Esophagus muscularis mucosa (tissue), 4 donors: Measurements from ENCODE around the gene SIGLECL1. TPM values are rescaled to one million over a fixed set of nuclear protein-coding genes. Genes with fewer than 3 reads are reported as not detected.

Experiments used
- DNase-seq: peaks from one replicate; pipeline ENCODE4 v3.0.0-alpha.2; 2017; ENCODE audit errors: extremely low spot score
- H3K27ac ChIP-seq, 4 donors: fragments of 200-600 bp; sonication (generic); replicated peaks in 1 of 4; 1 replicate in 3 of 4; 2 replicates in 1 of 4; pipeline ENCODE4 v1.5.1; 2016 to 2019; ENCODE audit warnings: mild to moderate bottlenecking in 1 of 4
- H3K27me3 ChIP-seq, 4 donors: fragments of 200-600 bp; sonication (generic); one replicate each; pipeline versions ENCODE4 v1.5.1 to v1.6.0; 2016 to 2019
- H3K36me3 ChIP-seq, 4 donors: fragments of 200-600 bp; sonication (generic); one replicate each; pipeline ENCODE4 v1.5.1; 2016 to 2019
- H3K4me1 ChIP-seq, 4 donors: fragments of 200-600 bp; sonication (generic); one replicate each; pipeline ENCODE4 v1.5.1; 2016 to 2019
- H3K4me3 ChIP-seq, 4 donors: fragments of 200-600 bp; sonication (generic); 1 replicate in 2 of 4; 2 replicates in 2 of 4; pipeline ENCODE4 v1.5.1; 2016 to 2019; ENCODE audit warnings: mild to moderate bottlenecking in 4 of 4, moderate library complexity in 1 of 4
- H3K9me3 ChIP-seq, 4 donors: fragments of 200-600 bp; sonication (generic); 1 replicate in 3 of 4; 2 replicates in 1 of 4; pipeline ENCODE4 v1.5.1; 2016 to 2019
- EP300 ChIP-seq: sonication (generic); formaldehyde crosslinking; IDR thresholded peaks from one replicate; pipeline ENCODE4 v1.6.1; 2017; ENCODE audit warnings: antibody characterized with exemption
- POLR2A ChIP-seq: fragments of 450-650 bp; IDR thresholded peaks from one replicate; pipeline ENCODE4 v1.6.1; 2017; ENCODE audit warnings: antibody characterized with exemption, moderate library complexity, mild to moderate bottlenecking, low read depth
- POLR2AphosphoS5 ChIP-seq, 2 donors: sonication (generic); formaldehyde crosslinking; IDR thresholded peaks; one replicate each; pipeline ENCODE4 v1.6.1; 2017; ENCODE audit warnings: antibody characterized with exemption in 2 of 2
- WGBS: methylation state at CpG from one replicate; pipeline ENCODE4 v1.1.5; 2018; 5-methylcytosine and 5-hydroxymethylcytosine counted together
- intact Hi-C: fragments of 100-400 bp; cut with DNase I; formaldehyde crosslinking; loops from one replicate; pipeline ENCODE4 v1.15.1; 2023
- total RNA-seq, 4 donors: library from RNA; depleted of rRNA; stranded (reverse); fragments of >200 nt; gene quantifications; one replicate each; pipeline versions ENCODE4 v1.1.0 to v1.2.1, GENCODE V29; 2016
- TF ChIP-seq, protein P1 (sequence below), 3 experiments: fragments of 200-600 bp in 2 of 3; fragments of 450-650 bp in 1 of 3; sonication (generic) in 2 of 3; IDR thresholded peaks; one replicate each; pipeline ENCODE4 v1.5.1; 2017 to 2019; ENCODE audit warnings: antibody characterized with exemption in 3 of 3, mild to moderate bottlenecking in 2 of 3, moderate library complexity in 1 of 3

The SIGLECL1 gene
- total RNA-seq, result not detected

GRCh38 chr19:51250786-51251467 lies at the start of gene SIGLECL1:
Gene SIGLECL1, plus strand, starts transcription at chr19:51251080. Its CDS starts 12,993 bp downstream, at chr19:51264073.
- TF ChIP-seq, protein P1, sequence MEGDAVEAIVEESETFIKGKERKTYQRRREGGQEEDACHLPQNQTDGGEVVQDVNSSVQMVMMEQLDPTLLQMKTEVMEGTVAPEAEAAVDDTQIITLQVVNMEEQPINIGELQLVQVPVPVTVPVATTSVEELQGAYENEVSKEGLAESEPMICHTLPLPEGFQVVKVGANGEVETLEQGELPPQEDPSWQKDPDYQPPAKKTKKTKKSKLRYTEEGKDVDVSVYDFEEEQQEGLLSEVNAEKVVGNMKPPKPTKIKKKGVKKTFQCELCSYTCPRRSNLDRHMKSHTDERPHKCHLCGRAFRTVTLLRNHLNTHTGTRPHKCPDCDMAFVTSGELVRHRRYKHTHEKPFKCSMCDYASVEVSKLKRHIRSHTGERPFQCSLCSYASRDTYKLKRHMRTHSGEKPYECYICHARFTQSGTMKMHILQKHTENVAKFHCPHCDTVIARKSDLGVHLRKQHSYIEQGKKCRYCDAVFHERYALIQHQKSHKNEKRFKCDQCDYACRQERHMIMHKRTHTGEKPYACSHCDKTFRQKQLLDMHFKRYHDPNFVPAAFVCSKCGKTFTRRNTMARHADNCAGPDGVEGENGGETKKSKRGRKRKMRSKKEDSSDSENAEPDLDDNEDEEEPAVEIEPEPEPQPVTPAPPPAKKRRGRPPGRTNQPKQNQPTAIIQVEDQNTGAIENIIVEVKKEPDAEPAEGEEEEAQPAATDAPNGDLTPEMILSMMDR (IDR thresholded peaks at IDR 0.05), result no peak
- no peak for TF ChIP-seq POLR2A
- TF ChIP-seq POLR2AphosphoS5 (IDR thresholded peaks at IDR 0.05), result no peak
- TF ChIP-seq EP300, result no peak
- H3K36me3 ChIP-seq, result no peaks in the 10 kb centered on the region
- H3K4me3 ChIP-seq, result no peak within 1 kb of the TSS
- DNase-seq, result no peak
- no peaks in the 10 kb centered on the region for H3K4me1 ChIP-seq
- no peaks in the 10 kb centered on the region for H3K9me3 ChIP-seq
- intact Hi-C loops, result no loop called here
- WGBS, result 81% methylated on average over 2 of the region's 23 CpGs
- H3K27ac ChIP-seq, result no peak within 1 kb of the TSS
- peaks cover 0 to 26% (median 0%) of the 10 kb centered on the region in 4 donors for H3K27me3 ChIP-seq

GRCh38 chr19:51201712-51202111 lies 49.2 kb upstream of the SIGLECL1 start:
- intact Hi-C loops, result no loop called here

DNA sequence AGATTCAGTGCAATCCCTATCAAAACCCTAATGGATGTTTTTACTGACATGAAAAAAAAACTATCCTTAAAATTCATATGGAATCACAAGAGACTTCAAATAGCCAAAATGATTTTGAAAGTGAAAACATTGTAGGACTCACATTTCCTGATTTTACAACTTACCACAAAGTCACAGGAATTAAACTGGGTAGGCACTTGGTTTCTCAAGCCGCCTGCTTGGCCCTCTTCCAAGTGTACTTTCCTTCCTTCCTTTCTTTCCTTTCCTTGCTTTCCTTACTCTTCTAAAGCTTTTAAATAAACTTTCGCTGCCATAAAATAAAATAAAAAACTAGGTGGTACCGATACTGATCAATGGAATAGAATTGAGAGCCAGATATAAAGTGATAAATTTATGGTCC lies 47.0 kb upstream of the SIGLECL1 start:
- H3K9me3 ChIP-seq, result no peaks in the 10 kb centered on the region
- DNase-seq, result peak; percentile 34
- no peak overlapping the region for H3K27ac ChIP-seq
- H3K36me3 ChIP-seq, result no peaks in the 10 kb centered on the region
- 55% methylated on average over 3 of the region's 3 CpGs for WGBS
- H3K4me3 ChIP-seq, result no peak overlapping the region
- no peak for TF ChIP-seq POLR2AphosphoS5 (IDR thresholded peaks at IDR 0.05)
- no peak for TF ChIP-seq POLR2A
- TF ChIP-seq, protein P1 (IDR thresholded peaks at IDR 0.05), result no peak
- no peak for TF ChIP-seq EP300
- intact Hi-C loops, result no loop called here
- no peaks in the 10 kb centered on the region for H3K4me1 ChIP-seq
- H3K27me3 ChIP-seq, result peaks cover 0 to 30% (median 0%) of the 10 kb centered on the region in 4 donors

More at GRCh38 chr19:51201712-51202111, 49.2 kb upstream of the SIGLECL1 start:
- Histone ChIP-seq H3K4me3 (no peak overlapping the region), H3K36me3 (no peaks in the 10 kb centered on the region), H3K27me3 (peaks cover 0 to 49% (median 0%) of the 10 kb centered on the region in 4 donors), H3K27ac (no peak overlapping the region), H3K9me3 (no peaks in the 10 kb centered on the region), H3K4me1 (no peaks in the 10 kb centered on the region)
- TF ChIP-seq POLR2AphosphoS5 (IDR thresholded peaks at IDR 0.05) (no peak), POLR2A (no peak), EP300 (no peak)
- TF ChIP-seq, protein P1 (IDR thresholded peaks at IDR 0.05), result no peak
- WGBS, result 60% methylated on average over 4 of the region's 5 CpGs
- DNase-seq, result no peak

GRCh38 chr19:51204321-51204720 lies 46.6 kb upstream of the SIGLECL1 start:
- no peak for TF ChIP-seq POLR2AphosphoS5 (IDR thresholded peaks at IDR 0.05)
- TF ChIP-seq POLR2A, result no peak
- TF ChIP-seq, protein P1 (IDR thresholded peaks at IDR 0.05), result no peak
- no peak for TF ChIP-seq EP300
- DNase-seq, result peak; percentile 45
- no peak overlapping the region for H3K4me3 ChIP-seq
- H3K9me3 ChIP-seq, result no peaks in the 10 kb centered on the region
- H3K36me3 ChIP-seq, result no peaks in the 10 kb centered on the region
- peaks cover 0 to 26% (median 0%) of the 10 kb centered on the region in 4 donors for H3K27me3 ChIP-seq
- 75% methylated on average over 6 of the region's 6 CpGs for WGBS
- H3K4me1 ChIP-seq, result no peaks in the 10 kb centered on the region
- H3K27ac ChIP-seq, result no peak overlapping the region
- intact Hi-C loops, result no loop called here
